HG03175 (cell line): Measurements from ENCODE around the gene SYNPO2.
"Not testable (repeated sequence)": the region's sequence is repeated elsewhere in the genome, so short reads cannot be mapped to it uniquely, and the experiment has no call there.

Source experiments
- ATAC-seq: cut with Tn5 transposase; IDR thresholded peaks from one replicate; pipeline ENCODE4 v1.9.1; 2021; ENCODE audit warnings: mild to moderate bottlenecking, moderate library complexity; ENCODE audit not compliant: unreplicated experiment

SYNPO2 gene

DNA sequence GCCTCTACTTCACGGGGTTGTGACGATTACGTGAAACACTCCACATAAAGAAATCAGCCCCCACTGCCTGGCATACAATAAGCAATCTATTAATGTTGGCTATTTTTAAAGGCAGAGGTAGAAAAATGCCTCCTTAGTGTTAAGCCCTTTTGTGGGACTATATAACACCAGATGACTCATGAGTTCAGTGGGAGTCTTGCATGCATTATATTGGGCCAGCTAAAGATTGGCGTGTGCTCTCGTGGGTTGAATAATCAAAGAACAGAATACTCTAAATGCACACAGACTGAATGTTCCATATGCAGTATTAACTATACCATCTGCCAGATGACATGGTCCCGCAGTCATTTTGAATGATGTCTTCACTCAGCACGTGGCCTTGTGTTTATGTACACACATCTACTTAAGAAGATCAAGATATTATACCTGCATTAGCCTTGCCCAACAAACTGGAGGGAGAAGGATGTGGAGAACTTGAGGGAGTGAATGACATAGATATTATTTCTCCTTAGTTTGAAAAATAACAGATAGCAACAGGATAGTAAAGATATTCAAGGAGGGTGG lies 162.0 kb downstream of the SYNPO2 start:
- ATAC-seq = no peak

- ATAC-seq = no peak
These were observed 164.6 kb downstream of the SYNPO2 start for GRCh38 chr4:119053245-119053644.

DNA sequence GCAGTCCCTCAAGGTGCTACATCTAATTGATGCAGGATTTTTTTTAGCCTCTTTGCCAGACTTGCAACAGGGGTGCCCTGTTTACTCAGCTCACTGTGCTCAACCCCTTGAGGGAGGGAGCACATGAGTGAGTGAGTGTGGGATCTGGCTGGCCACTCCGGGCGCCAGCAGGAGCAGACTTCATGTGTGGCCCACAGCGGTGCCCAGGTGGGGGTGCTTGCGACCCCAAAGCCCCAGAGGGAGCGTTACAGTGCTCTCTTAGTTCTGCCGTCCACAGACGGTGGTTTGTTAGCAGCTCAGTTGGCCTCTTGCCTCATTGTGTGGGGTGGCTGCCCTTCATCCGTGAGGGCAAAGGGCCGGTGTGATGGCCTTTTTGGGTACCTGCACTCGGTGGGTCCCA lies 165.3 kb downstream of the SYNPO2 start:
- ATAC-seq = no peak

DNA sequence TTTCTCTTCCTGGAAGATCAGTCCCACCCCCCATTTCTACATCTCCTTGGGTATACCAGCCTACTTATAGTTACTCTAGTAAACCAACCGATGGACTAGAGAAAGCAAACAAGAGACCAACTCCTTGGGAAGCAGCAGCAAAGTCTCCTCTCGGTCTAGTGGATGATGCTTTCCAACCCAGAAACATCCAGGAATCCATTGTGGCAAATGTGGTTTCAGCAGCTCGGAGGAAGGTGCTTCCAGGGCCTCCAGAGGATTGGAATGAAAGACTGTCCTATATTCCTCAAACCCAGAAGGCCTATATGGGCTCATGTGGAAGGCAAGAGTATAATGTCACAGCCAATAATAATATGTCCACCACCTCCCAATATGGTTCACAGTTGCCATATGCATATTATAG lies 168.8 kb downstream of the SYNPO2 start:
- ATAC-seq = no peak

GRCh38 chr4:119059221-119059620 lies 170.6 kb downstream of the SYNPO2 start:
- no peak for ATAC-seq

DNA sequence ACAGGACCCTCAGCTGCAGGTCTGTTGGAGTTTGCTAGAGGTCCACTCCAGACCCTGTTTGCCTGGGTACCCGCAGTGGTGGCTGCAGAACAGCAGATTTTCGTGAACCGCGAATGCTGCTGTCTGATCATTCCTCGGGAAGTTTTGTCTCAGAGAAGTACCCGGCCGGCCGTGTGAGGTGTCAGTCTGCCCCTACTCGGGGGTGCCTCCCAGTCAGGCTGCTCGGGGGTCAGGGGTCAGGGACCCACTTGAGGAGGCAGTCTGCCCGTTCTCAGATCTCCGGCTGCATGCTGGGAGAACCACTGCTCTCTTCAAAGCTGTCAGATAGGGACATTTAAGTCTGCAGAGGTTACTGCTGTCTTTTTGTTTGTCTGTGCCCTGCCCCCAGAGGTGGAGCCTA lies 178.5 kb downstream of the SYNPO2 start:
- not testable (repeated sequence) for ATAC-seq

DNA sequence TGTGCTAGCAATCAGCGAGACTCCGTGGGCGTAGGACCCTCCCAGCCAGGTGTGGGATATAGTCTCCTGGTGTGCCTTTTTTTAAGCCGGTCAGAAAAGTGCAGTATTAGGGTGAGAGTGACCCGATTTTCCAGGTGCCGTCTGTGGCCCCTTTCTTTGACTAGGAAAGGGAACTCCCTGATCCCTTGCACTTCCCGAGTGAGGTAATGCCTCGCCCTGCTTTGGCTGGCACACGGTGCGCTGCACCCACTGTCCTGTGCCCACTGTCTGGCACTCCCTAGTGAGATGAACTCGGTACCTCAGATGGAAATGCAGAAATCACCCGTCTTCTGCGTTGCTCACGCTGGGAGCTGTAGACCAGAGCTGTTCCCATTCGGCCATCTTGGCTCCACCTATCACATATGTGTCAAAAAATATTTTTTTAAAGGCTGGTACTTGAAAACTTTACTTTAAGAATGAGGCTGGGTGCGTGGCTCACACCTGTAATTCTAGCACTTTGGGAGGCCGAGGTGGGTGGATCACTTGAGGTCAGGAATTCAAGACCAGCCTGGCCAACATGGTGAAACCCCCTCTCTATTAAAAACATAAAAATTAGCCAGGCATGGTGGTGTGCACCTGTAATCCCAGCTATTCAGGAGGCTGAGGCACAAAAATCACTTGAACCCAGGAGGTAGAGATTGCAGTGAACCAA lies 179.2 kb downstream of the SYNPO2 start:
- ATAC-seq = not testable (repeated sequence)

DNA sequence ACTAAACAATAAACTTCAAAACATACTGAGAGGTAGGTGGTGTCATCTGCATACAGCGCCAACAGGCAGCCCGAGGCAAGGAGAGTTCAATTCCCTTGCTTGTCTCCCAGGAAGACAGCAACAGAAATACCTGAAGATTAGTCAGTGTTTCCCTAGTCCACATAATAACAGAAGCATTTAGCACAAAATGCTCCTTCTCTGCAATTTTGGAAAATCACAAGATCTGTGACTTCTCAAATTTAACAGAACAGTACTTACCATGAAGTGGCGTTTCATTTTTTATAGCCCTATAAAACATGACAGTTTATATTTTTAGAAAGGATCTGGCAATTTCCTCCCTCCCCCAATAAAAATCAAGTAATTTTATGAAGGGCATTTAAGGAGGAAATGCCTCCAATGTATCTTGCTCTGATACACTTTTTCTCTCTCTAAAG lies 179.9 kb downstream of the SYNPO2 start:
- ATAC-seq = no peak

GRCh38 chr4:119070301-119070700 lies 181.6 kb downstream of the SYNPO2 start:
- no peak for ATAC-seq

DNA sequence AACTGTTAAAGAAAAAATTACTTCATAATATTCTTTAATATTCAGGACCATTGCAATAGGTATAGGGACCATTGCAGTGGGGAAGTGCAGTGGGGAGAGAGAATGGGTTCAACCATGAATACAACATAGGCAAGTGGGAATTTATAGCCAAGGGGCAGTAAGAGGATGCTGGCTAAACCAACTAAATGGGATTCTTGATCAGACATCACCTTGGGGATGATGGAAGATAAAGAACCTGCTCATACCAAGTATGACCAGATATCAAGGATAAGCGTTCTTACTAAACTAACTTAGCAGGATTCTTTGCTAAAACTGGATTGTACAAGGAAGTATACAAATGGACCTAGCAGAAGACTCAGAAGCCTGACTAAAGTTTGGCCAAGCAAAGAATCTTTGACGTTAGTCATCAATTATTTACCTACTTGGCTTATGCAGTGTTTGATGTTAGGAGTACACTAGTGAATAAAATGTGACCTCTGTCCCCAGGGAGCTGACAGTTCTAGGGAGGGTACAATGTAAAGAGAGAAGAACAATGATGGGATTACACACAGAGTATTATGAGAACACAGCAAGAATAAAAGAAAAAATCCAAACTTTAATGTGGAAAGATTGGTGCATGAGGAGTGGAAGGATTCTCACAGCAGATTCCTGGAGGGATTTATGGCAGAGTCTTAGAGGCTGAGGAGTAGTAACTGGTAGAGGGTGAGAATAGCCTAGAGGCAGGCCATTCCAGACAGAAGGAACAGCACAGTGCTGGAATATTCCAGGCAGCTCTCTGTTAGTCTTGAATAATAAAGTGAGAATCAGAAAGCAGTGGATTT lies 192.3 kb downstream of the SYNPO2 start:
- ATAC-seq = no peak

DNA sequence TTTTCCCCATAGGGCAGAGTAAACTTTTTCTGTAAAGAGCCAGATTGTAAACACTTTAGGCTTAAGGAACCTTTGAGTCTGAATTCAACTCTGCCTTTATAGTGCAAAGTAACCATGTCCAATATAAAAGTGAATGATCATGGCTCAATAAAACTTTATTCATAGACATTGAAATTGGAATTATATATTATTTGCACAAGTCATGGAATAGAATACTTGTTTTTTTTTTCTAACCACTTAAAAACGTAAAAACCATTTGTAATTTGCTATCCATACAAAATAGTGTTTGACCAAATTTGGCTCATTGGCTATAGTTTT lies 192.8 kb downstream of the SYNPO2 start:
- ATAC-seq = no peak

GRCh38 chr4:119081943-119082342 lies 193.3 kb downstream of the SYNPO2 start:
- no peak for ATAC-seq

DNA sequence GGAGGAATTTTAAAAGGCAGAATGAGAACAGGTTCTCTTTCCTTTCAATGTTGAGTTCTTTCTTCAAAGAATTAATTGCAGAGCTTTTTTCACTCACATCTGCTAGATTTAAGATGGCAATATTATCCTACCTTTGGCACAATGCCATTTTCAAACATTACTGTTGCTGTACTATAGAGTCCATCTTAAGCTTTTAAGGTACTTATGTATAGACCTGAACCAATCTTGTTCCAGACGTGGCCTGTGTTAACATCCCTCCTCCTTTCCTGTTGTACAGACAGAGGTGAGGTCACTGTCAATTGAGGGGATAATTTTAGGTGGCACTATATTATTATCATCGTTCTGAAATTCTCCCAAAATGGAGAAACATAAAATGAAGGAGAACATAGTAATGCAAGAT lies 194.0 kb downstream of the SYNPO2 start:
- no peak for ATAC-seq

DNA sequence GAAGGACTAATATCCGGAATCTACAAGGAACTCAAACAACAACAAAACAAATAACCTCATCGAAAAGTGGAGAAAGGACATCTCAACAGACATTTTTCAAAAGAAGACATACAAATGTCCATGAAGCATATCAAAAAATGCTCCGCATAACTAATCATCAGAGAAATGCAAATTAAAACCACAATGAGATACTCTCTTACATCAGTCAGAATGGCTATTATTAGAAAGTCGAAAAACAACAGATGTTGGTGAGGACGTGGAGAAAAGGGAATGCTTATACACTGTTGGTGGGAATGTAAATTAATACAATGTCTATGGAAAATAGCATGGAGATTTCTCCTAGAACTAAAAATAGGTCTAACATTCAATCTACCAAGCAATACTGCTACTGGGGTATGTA lies 195.9 kb downstream of the SYNPO2 start:
- no peak for ATAC-seq

- ATAC-seq = no peak
These were observed 198.5 kb downstream of the SYNPO2 start for GRCh38 chr4:119087121-119087520.

DNA sequence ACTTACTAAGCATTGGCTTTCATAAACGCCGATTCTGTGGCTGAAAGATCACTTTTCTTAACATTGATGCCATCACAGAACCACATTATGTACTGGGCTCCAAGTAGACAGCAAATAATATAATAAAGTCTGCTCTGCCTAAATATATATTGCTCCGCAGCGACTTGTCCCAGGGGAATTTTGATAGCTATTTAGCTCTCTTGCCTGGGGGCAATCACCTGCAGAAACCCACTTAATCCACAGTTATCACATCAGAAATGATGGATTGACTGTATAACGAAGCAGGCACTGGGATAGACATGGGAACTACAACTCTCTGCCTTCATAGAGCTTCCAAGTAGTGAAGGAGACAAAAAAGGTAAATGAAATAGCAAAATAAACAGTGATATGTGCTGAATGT lies 199.0 kb downstream of the SYNPO2 start:
- no peak for ATAC-seq

GRCh38 chr4:119093042-119093827 lies 204.6 kb downstream of the SYNPO2 start:
- ATAC-seq = no peak

- no peak for ATAC-seq
These were observed 208.7 kb downstream of the SYNPO2 start for GRCh38 chr4:119097282-119097900.

GRCh38 chr4:119098306-119098705 lies 209.7 kb downstream of the SYNPO2 start:
- ATAC-seq = no peak

GRCh38 chr4:119099227-119099810 lies 210.7 kb downstream of the SYNPO2 start:
- ATAC-seq = no peak

DNA sequence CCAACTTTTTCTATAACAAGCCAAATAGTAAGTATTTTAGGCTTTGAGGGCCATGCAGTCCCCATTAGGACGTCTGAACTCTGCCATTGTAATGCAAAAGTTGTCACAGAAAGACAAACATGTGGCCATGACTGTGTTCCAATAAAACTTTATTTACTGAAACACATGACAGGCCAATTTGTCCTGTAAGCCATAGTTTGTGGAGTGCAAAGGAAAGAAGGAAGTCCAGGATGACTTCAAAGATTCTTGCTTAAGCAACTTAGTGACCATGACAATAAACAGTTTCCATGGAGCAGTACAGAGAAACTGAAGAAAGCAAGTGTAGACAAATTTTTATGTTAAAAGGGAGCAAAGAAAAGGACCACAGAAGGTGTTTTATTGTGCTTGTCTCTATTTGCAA lies 212.0 kb downstream of the SYNPO2 start:
- no peak for ATAC-seq
